Measurements from ENCODE around the gene EN1. TPM values are rescaled to one million over a fixed set of nuclear protein-coding genes. Genes with fewer than 3 reads are reported as not detected.

Gene EN1
- total RNA-seq, 1 donor from 2014 or later: not detected

DNA sequence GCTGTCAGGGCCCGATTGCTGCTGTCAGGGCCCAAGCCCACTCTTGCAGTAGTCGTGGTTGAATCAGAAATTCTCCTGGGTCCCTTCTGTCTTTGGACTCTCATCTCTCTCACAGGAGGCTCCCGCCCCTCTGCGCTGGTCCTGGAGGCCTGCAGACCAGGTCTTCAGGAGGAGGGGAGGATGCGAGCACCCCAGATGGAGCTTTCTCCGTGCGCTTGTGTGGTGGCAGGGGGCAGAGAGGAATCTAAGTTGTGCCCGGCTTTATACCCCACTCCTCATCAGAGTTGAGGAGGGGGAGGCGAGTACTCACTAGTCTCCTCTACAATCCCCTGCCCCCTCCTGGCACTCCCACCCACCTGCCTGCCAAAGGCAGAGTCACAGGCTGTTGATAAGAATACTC, 10.4 kb downstream of the EN1 start:
- no peaks in the 10 kb centered on the region for H3K9me3 ChIP-seq (replicated peaks)
- no peak for DNase-seq
- no peak overlapping the region for H3K4me3 ChIP-seq
- H3K27ac ChIP-seq (replicated peaks): no peak overlapping the region
- TF ChIP-seq, protein P1, sequence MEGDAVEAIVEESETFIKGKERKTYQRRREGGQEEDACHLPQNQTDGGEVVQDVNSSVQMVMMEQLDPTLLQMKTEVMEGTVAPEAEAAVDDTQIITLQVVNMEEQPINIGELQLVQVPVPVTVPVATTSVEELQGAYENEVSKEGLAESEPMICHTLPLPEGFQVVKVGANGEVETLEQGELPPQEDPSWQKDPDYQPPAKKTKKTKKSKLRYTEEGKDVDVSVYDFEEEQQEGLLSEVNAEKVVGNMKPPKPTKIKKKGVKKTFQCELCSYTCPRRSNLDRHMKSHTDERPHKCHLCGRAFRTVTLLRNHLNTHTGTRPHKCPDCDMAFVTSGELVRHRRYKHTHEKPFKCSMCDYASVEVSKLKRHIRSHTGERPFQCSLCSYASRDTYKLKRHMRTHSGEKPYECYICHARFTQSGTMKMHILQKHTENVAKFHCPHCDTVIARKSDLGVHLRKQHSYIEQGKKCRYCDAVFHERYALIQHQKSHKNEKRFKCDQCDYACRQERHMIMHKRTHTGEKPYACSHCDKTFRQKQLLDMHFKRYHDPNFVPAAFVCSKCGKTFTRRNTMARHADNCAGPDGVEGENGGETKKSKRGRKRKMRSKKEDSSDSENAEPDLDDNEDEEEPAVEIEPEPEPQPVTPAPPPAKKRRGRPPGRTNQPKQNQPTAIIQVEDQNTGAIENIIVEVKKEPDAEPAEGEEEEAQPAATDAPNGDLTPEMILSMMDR (IDR thresholded peaks at IDR 0.05; ENCODE audit: borderline replicate concordance): no peak
- H3K4me1 ChIP-seq: peaks cover 22% of the 10 kb centered on the region
- H3K27me3 ChIP-seq (ENCODE audit: low read depth): peaks cover 100% of the 10 kb centered on the region
- H3K36me3 ChIP-seq: no peaks in the 10 kb centered on the region
- intact Hi-C loops (cut with micrococcal nuclease): no loop called here

DNA sequence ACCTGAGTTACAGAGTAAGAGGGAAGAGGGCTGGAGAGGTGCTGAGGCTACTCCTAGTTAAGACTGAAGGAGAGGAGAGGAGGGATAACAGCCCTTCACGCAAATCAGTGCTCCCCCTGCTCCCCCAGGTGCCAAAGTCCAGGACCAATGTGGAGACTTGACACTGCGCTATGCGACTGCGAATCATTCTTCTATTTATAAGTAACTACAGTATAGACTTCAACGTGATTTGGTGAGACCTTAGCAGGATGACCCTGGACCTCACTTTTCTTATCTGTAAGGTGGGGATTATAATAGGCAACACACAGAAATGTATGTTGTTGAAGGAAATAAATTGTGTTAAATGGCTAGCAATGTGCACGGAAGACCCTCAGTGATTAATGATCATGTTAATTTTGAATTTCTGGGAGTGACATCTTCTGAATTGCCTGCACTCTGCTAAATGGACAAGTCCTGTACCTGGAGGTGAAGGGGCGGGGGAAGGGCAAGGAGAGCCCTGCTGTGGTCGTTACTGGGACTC, 11.0 kb downstream of the EN1 start:
- intact Hi-C loops (cut with micrococcal nuclease): no loop called here
- no peak overlapping the region for H3K27ac ChIP-seq (replicated peaks)
- no peaks in the 10 kb centered on the region for H3K9me3 ChIP-seq (replicated peaks)
- H3K36me3 ChIP-seq: no peaks in the 10 kb centered on the region
- H3K27me3 ChIP-seq (ENCODE audit: low read depth): peaks cover 100% of the 10 kb centered on the region
- H3K4me1 ChIP-seq: peaks cover 16% of the 10 kb centered on the region
- TF ChIP-seq, protein P1 (IDR thresholded peaks at IDR 0.05; ENCODE audit: borderline replicate concordance): no peak
- no peak for DNase-seq
- peak overlapping the region; percentile 62 for H3K4me3 ChIP-seq

DNA sequence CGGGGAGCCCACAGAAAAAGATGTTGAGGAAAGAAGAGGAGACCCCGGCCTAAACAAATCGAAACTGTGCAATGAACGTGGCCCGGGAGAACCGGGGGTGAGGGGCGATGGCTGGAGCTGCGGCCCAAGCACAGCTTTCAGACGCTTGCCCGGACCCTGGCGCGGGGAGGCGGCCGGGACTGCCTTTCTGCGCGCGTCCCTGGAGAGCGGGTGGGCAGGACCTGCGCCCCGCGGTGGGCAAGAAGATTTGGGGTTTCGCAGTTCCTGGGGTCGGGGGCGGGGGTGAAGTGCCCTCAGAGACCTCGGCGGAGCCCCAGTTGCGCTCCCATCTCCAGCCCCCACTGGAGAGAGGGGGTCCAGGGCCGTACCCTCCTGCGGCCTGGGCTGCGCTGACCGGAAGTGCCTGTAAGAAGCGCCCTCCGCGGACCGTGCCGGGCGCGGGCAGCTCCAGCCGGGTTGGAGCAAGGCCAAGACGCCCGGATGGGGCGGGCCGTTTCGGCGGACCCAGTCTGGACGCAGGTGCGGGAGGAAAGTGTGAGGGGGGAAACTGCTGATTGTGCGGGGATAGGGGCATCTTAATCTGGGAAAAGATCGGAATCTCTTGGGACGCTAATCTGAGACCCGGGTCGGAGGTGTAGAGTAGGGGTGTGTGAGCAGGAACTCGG, 11.6 kb downstream of the EN1 start:
- H3K27ac ChIP-seq (replicated peaks): no peak overlapping the region
- no peaks in the 10 kb centered on the region for H3K36me3 ChIP-seq
- TF ChIP-seq, protein P1 (IDR thresholded peaks at IDR 0.05; ENCODE audit: borderline replicate concordance): no peak
- intact Hi-C loops (cut with micrococcal nuclease): no loop called here
- DNase-seq: no peak
- H3K4me3 ChIP-seq: peak overlapping the region; percentile 62
- peaks cover 100% of the 10 kb centered on the region for H3K27me3 ChIP-seq (ENCODE audit: low read depth)
- no peaks in the 10 kb centered on the region for H3K9me3 ChIP-seq (replicated peaks)
- H3K4me1 ChIP-seq: peaks cover 16% of the 10 kb centered on the region

DNA sequence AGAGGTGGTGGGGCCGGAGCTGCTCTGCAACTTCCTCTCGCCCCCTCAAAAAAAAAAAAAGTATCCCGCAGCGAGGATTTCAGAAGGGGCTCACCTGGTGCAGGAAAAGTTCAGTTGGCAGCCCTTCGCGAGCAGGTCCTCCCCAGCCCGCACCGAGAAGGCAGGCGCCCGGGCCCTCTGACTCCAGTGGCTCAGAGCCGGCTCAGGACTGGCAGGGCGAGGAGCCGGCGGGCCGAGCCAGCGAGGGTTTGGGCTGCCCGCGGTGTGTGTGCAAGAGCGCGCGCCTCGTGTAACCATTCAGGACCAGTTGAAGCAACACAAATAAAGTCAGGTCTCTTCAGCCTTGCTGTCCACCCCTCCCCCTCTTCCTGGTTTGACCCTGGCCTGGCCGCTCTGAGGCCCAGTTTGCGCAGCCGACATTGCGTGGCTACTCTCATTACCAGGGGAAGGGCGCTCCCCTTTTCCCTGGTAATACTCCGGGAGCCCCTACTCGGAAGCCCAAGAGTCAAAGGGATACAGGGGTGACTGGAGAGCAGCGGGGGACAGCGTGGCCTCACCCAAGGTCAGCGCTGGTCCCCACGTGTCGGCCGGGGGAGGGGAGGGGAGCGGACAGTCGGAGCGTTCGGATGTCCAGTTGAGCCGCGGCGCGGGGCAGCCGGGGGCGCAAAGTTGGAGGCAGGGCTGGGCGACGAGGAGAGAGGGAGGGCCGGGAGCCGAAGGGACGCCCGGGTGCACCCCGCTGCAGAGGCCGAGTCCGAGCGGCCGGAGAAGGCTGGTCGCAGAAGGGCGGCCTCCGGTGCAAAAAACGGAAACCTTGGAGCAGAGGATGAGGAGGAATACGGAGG, 12.3 kb downstream of the EN1 start:
- Histone ChIP-seq H3K4me3 (peak overlapping the region; percentile 62), H3K27me3 (ENCODE audit: low read depth) (peaks cover 100% of the 10 kb centered on the region), H3K4me1 (peaks cover 16% of the 10 kb centered on the region), H3K9me3 (replicated peaks) (no peaks in the 10 kb centered on the region), H3K27ac (replicated peaks) (no peak overlapping the region), H3K36me3 (no peaks in the 10 kb centered on the region)
- no peak for DNase-seq
- TF ChIP-seq, protein P1 (IDR thresholded peaks at IDR 0.05; ENCODE audit: borderline replicate concordance): no peak
- intact Hi-C loops (cut with micrococcal nuclease): no loop called here

DNA sequence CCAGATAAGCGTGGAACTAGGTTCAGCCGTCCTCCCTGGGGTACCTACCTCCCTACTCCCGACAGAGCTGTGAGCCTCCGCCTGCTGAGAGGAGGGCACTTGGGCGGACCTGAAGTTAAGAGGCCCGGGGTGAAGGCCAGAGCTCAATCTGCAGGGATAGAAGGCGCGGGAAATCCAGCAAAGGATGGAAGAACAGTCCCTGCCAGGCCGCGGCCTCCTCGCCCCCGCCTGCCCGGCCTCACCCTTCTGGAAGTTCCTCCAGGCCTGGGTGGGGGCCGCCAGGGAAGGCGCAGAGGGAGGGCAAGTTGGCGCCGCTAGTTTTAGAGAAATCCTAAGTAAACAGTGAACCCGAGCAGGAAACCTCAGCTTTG, 13.0 kb downstream of the EN1 start:
- no peak for DNase-seq
- TF ChIP-seq, protein P1 (IDR thresholded peaks at IDR 0.05; ENCODE audit: borderline replicate concordance): no peak
- Histone ChIP-seq H3K9me3 (replicated peaks) (no peaks in the 10 kb centered on the region), H3K36me3 (no peaks in the 10 kb centered on the region), H3K27ac (replicated peaks) (no peak overlapping the region), H3K4me1 (peaks cover 16% of the 10 kb centered on the region), H3K27me3 (ENCODE audit: low read depth) (peaks cover 100% of the 10 kb centered on the region), H3K4me3 (no peak overlapping the region)
- intact Hi-C loops (cut with micrococcal nuclease): no loop called here
